ENCODE results near the gene FGF14.

Gene FGF14

DNA sequence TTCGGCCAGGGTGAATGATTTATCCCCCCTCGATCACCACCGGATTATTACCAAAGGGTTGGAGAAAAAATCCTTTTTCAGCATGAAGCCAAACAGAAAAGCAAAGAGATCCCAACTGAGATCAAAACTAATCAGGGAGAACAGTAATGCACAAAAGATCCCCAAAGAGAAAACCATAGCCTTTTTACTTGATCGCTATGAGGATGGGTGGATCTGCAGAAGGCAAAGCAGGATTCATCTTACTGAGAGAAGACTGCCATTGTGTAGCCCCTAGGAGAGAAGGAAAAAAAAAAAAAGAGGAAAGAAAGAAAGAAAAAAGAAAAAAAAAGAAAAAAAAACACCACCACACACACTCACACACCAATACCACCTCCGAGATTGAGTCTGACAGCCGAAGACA, at the start of gene FGF14:
TSS of gene FGF14 (minus strand) at position 283 of the 400 bp plus-strand sequence.
- DNase-seq: no peak

DNA sequence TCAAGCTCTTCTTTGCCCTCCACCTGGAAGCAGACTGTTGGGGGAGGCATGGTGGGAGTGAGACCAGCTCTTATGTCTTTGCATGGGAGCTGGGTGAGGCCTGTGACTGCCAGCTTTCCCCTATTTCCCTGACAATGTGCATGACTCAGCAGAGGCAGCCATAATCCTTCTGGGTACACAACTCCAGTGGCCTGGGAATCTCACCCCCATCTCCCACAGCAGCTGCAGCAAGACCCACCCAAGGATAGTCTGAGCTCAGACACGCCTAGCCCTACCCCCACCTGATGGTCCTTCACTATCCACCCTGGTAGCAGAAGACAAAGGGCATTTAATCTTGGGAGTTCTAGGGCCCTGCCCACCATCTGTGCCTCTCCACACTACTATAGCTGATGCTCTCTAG, 41.4 kb upstream of the FGF14 start:
- no peak for DNase-seq

DNA sequence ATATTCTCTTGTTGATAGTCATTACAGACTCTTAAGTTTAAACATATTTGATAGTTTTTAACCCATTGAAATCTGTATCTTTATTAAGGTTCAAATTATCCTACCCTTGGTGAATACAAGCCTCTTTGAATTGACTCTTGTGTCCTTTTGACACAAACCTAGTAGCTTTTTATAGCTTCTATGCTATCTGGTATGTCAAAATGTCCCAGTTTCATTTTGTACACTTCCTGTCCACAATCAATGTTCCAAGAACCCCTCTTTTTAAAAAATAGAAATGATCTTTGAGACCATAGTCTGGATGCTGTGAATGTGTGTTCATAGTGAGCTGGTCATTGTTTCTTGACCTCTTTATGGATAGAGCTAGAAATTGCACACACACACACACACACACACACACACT, 39.2 kb upstream of the FGF14 start:
- no peak for DNase-seq

DNA sequence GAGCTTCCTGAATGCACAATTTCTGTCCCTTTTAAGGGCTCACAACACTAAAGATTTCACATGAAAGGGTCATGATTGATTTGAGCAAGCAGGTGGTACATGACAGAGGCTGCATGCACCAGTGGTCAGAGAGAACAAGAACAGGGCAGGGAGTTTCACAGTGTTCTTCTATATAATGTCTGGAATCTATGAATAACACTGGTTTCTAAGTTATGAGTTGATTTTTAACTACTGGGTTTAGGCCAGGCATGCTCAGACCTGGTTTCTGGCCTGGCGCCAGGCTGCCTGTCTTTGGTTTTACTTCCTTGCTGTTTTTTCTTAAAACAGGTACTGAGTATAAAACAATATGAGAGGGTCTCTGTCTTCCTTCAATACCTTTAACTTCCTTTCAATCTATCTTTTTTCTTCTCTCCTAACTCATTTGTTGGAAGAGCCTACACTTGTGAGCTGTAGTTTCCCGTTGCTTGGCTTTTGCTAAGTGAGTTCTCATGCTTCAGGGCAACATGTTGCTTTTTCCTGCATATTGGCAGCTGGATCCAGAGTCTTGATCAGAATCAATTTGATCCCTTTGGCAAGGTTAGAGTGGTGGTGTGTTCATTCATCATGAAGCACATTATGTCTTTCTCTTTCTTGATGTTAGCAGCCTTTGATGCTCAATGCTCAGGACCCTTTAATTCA, 38.5 kb upstream of the FGF14 start:
- no peak for DNase-seq

DNA sequence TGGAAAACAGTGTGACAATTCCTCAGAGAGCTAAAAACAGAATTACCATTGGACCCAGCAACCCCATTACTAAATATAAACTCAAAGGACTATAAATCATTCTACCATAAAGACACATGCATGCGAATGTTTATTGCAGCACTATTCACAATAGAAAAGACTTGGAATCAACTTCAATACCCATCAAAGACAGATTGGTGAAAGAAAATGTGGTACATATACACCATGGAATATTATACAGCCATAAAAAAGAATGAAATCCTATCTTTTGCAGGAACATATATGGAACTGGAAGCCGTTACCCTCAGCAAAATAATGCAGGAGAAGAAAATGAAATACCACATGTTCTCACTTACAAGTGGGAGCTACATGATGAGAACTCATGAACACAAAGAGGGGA, 20.8 kb upstream of the FGF14 start:
- no peak for DNase-seq

DNA sequence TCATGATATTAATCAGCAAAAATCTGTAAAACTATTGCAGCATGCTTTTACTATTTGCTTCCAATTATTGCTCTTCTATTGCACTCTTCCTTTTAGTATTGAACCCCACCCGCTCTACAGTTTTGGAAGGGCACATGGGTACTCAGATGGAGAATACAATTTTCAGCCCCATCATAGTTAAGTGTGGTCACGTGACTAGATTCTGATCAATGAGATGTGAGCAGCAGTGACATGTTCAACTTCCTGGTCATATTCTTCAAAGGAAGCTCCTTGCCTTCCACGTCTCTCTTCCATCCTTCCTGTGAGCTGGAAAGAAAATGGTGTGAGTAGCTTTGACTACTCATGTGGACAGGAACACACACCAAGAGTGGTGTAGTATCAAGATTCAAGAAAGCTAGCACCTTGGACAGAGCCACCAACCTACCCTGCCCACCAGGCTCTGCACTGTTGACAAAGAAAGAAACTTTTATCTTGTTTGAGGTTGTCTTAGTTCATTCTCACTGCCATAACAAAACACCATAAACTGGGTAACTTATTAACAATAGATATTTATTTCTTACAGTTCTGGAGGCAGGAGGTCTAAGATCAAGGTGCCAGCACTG, 3.8 kb upstream of the FGF14 start:
- no peak for DNase-seq

DNA sequence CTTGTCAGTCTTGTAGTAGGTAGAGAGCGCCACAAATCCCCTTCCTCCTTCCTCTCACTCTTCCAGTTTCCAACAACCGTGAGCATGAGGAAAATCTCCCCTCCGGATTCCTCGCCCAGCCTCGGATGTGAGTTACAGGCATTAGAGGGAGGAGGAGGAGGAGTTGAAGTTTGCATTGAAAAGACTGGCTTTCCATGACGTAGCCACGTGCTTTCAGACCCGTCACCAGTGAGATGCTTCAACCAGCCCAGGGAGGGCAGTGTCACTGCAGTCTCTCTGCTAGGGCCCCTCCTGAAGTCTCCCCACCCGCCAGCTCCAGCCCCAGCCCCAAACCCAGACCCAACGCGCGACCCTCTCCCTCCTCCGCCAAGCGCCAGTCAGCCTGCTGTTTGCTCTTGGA, 442 bp upstream of the FGF14 start:
- DNase-seq: peak; percentile 49

DNA sequence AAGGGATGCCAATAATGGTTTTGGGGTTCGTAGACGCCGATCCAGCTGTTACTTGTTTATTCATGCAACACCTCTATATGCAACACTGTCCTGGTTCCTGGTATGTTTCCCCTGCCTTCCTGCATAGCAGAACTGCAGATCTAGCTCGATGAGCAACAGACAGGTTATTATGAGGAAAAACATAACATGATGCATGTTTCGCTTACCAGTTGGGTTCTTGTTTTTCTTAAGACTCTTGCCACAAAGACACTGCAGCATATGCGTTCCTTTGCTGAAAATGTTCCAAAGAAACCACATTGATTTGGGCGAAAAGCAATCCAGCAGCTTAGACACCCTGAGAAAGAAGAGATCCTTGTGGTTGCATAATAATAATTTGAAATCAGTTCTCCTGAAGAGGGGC, 583 bp downstream of the FGF14 start:
- no peak for DNase-seq

DNA sequence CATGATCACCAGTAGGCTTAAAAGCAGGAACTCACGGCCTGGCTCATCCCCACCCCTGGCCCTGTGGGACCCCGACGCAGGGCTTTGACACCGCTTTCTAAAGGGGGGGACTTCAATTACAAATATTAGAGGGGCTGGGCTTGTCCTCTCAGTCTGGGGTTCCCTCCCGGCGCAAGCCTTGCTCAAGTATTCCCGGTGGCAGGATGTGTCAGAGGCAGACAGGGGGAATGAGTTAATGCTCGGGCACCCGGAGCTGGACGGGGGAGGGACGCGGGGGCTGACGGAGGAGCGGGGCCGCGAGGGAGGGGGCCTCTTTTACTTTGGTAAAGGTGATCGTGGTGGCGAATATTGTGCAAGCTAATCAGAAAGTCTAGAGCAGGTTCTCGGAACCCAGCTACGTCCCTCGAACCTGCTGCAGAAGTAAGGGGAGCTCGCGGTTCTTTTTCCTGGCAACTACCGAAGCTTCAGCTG, 1.1 kb downstream of the FGF14 start:
- no peak for DNase-seq

DNA sequence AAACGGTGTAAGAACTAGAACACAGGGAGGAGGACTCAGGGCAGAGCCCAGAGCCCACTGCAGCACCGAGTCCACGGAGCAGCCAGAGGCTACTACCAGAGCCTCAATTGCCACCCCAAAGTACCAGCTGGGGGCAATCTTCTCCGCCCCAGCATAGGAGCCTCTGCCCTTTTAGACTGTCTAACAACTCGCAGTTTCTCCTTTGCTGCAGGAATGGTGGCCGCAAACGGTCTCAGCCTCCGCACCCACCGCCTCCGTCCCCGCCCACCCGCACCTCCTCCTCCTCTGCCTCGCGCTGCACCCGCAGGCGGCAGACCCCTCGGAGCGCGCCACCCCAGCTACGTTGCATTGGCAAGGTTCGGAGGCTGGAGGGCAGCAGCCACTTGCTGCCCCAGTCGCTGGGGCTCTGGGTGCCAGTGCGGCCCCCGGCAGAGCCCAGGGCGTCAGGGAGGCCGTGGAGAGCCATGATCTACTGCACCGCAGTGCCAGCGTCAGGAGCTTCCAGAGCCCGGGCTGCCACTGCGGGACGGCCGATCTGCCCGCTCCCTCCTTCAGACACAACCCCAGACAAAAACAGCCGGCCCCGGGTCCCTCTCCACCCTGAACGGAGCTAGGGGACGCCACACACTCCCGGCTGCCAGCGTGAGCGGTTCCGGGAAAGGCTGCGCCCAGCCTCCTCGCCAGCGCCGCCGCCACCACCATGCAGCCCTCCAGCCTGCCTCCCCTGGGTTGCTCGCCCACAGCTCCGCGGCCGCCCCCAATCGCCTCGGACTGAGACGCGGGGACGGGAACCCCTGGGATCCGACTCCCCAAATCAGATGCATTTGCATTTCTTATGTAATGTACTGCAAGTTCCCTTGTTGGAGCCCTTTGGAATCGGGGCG, 1.8 kb downstream of the FGF14 start:
- peak; percentile 22 for DNase-seq

DNA sequence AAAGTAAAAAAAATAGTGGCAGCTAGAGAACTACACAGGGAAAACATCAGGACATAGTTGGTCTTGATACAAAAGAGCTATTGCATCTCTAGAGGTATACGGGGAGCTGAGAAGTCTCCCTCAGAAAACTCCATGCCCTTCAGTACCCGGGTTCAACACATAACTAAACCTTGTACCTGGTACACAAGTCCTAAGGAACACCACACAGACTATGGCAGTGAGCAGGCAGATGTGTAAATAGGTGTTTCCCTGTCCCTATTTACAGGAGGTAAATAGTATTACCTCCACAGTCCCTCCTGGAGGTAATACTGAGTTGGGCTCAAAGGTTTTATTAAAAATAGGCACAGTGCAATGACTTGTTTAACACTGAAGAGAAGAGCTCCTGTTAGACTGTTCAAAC, 5.9 kb downstream of the FGF14 start:
- DNase-seq: no peak

DNA sequence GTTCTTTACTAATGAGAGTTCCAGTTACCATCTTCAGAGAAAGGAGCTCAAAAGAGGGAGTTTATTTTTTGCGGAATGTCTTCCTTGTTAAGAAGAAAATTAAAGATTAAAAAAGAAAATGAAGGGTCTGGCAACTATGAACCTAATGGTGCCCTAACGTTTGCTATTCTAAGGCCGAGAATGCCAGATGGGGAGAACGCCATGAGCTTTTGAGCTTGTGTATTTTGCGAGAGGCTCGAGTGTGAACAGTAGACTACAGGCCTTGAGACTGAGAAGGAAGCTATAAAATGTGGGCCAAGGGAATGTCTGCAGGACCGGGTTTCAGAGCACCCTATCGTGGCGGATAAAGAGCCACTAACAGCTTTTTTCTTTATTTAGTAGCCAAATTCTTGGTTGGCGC, 6.7 kb downstream of the FGF14 start:
- no peak for DNase-seq

DNA sequence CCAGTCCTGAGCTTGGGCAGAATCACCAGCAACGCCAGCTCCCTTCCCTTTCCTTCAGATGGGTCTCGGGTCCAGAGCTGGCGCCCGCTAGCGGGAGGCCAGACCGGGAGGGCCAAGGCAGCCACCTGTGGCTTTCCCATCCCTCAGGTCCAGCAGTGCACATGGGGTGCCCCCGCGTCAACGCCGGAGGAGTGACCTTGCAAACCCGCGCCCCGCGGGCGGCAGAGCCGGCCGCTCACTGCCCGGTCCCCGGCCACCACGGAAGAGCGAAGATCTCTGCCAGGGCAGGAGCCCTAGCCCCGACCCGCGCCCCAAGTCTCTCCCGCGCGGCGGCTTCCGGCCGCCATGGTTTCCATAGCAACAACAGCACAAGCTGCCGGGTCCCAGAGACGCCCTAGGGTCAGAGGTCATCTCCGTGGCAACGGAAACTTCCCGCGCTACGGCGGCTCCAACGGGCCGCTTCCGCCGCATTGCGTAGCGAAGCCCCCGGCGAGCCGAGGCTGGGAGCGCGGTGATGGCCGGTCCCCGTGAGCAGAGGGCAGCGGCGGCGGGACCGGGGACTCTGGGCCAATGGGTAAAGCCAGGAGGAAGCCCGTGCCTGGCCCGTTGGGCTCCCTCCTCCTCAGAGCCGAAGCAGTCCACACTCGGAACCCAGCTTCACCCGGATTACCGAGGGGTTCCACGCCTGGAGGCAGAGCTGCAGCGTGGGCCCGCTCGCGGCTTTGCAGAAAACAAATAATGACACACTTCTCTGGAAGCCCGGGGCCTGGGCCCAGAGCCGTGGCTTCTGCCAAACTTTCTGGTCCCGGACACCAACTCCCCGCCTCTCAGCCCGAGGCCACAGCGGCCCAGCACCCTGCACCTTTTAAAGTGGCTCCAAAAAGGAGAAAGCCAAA, 7.4 kb downstream of the FGF14 start:
- peak; percentile 94 for DNase-seq

DNA sequence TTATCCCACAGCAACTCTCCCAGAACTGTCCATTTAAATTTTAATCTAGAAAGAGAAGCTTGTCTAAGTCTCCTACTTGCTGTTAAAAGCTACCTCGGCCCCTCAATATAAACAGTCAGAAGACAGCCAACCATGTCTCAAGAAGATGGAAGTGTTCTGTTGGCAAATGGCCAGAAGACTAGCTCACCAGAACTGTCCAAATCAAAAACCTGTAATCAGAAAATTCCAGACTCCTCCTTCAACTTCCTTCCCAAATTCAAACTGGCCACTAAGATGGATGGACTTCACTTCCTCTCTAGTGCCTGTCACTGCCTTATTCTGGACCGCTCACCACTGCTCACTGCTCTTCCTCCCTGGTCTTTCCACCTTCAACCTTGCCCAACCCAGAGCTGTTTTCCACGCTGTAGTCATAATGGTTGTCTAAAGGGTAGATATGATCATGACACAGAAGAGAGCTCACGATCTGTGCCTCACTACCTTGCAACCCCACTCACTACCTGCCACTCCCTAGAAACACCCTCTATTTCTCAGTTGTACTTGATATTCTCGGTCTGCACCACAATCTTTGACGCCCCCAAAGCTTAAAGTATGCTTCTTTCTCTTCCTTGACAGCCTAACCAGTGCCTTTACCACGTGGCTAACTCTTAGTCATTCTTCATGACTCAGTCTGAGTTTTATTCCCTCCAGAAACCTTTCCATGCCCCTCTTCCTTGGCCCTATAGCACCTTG, 9.2 kb downstream of the FGF14 start:
- DNase-seq: no peak

DNA sequence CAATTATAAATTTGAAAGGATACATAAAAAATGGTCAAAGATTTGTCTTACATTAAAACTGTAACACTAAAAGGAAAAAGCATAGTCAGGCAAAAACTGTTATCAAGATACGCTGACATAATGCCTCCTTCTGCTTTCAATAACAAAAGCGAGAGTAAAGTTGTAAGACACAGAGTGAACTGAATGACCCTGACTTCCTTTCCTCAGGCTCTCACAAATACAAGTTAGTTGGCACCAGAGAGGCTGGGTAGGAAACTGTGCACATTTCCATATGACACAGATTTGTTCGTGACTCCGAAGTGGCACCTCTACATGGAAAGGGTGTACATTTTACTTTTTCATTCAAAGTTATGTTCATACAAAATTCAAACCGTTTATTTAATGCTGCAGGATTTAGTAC, 15.4 kb downstream of the FGF14 start:
- DNase-seq: no peak

DNA sequence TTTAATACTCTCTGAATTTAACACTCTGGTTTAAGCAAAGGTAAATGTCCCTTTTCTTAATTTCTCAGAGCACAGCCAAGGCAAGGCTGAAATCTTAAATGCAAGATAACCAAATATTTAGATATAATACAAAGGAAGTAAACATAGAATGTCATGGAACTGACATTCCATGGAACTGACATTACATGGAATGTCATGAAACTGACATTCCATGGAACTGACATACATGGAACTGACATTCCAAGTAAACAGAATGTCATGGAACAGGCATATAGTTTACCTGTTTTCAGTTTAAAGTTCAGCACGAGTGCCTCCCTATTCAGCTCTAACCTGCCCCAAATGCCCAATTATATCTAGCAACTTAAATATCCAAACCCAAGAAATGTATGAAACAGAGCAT, 21.8 kb downstream of the FGF14 start:
- no peak for DNase-seq

DNA sequence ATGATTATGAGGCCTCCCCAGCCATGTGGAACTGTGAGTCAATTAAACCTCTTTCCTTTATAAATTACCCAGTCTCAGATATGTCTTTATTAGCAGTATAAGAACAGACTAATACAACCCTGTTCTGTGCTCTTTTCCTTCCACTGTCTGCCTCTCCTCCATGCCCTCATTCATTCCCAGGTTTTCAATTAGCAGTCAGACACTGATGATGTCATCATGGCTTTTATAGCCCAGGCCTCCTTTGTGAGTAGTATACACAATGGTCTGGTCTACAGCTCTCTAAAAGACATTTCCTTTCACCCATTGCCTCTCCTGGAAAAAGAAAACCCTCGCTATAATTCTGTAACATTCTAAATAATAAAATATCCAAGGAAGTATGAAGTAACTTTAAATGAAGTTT, 25.5 kb downstream of the FGF14 start:
- DNase-seq: no peak

DNA sequence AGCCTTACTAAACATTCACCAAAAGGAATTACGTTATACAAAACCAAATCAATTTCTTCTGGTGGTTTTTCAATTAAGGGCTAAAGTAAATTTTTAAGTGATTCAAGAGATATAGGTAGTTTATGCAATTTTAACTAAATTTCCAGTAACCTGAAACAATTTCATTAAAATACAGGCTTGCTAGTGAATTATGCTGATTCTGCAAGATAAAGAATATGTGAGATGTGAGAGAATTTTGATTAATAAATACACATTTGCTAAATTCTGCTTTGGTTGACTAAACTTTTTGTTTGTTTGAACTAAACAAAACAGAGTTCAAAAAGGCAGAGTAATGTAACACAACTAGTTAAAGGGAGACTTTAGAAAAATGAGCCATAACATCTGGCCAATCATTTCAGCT, 27.1 kb downstream of the FGF14 start:
- no peak for DNase-seq

DNA sequence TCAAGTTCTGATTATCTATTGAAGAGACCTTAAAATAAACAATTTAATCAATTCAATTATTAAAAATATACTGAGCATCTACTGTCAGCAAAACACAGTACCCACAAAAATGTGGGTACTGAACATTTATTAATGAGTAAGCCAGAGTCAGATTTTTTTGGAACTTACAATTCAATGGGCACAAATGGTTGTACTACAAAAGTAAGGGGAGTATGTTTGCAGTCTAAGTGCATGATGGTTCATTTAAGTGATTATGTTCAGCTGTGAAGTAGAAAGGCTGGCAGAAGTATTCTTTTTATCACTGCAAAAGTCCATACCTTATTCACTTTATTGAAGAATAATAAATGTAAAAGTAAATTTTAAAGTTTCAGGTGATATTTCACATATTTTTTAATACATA, 27.6 kb downstream of the FGF14 start:
- DNase-seq: no peak

DNA sequence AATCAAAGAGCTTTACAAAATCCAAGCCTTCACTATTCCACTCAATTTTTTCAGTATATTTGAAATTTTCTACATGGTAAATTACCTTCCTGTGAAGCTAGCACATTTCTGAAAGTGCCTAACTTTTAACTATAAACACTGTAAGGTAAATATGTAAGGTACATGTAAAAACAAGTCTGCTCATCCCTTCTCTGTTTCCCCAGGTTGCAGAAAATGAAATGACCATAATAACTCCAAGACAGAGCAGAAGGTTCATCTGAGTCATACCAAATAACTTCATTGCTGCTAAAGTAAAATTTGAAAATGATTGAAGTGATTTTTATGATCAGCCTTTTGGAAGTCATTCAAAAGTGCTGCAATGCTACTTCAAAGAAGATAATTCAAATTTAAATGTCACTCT, 28.6 kb downstream of the FGF14 start:
- no peak for DNase-seq

DNA sequence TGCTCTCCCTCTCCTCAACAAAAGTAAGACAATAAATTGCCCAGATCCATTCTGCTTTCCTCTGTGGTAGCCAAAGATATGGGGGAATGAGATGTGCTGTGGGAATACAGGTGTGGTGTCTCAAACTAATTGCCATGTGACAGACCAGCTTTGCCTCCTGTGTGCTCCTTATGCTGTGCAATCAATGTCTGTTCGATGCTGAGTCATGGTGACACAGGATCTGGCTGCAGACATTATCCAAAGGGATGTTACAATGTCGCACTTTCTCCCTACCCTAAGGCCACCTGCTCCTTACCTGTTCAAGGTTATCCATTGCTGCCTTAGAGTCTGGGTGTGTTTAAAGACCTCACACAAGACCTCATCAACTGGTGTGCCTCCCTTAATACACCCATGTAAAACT, 32.5 kb downstream of the FGF14 start:
- DNase-seq: no peak

DNA sequence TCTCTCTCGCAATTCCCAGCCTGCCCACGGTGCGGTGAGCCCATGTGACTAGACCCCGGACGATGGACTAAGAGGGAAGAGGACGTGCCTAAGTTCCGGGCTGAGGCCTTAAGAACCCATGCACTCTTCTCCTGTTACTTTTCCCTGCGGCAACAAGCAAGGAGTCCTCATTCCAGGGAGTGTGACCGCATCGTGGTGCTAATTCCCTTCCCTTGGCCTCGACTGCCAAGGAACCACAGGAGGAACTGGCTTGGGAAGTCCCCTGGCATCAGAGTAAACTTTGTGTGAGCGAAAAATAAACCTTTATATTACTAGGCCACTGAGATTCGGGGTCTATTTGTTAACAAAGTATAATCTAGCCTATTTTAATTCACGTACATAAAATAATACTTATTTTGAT, 34.0 kb downstream of the FGF14 start:
- DNase-seq: no peak

All from midbrain (tissue), 1 donor.